Measurements from ENCODE around the gene CAMK2G. TPM values are rescaled to one million over a fixed set of nuclear protein-coding genes. Genes with fewer than 3 reads are reported as not detected.

The CAMK2G gene
- total RNA-seq, 1 experiment from 2014 or later: 41.4 TPM

DNA sequence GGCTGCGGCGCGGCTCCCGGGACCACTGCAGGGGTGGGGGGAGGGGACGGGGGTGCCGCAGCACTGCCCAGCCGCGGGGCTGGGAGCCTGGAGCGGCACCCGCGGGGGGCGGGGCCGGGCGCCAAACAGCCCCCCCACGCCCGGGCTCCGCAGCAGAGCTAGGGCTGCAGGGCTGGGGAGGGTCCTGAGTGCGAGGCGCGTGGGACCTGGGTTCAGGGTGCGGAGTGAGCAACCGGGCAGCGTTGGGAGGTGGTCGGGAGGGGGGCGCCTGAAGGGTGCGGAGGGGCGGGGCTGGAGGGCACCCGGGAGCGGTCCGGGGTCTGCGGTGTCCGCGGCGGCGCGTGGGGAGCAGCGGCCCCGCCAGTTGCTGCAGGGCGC lies 528 bp downstream of the CAMK2G start:
- Histone ChIP-seq H3K9me3 (ENCODE audit: control insufficient read depth, insufficient read depth, low read depth, low read length) (no peaks in the 10 kb centered on the region), H3K36me3 (ENCODE audit: control insufficient read depth, insufficient read depth, low read length) (peaks cover 2% of the 10 kb centered on the region; the same call in 1 of the 2 replicates), H3K27ac (ENCODE audit: low read length) (no peak overlapping the region), H3K4me3 (ENCODE audit: low read depth in 2 of 2, low read length in 2 of 2) (peak overlapping the region; percentile 47 to 56), H3K27me3 (ENCODE audit: control insufficient read depth, insufficient read depth, low read length) (no peaks in the 10 kb centered on the region), H3K4me1 (ENCODE audit: control insufficient read depth, insufficient read depth, low read length) (peaks cover 27% of the 10 kb centered on the region)
- ATAC-seq (peak; percentile 3), DNase-seq (ENCODE audit: low read depth, low spot score) (no peak)
- TF ChIP-seq, protein P1, sequence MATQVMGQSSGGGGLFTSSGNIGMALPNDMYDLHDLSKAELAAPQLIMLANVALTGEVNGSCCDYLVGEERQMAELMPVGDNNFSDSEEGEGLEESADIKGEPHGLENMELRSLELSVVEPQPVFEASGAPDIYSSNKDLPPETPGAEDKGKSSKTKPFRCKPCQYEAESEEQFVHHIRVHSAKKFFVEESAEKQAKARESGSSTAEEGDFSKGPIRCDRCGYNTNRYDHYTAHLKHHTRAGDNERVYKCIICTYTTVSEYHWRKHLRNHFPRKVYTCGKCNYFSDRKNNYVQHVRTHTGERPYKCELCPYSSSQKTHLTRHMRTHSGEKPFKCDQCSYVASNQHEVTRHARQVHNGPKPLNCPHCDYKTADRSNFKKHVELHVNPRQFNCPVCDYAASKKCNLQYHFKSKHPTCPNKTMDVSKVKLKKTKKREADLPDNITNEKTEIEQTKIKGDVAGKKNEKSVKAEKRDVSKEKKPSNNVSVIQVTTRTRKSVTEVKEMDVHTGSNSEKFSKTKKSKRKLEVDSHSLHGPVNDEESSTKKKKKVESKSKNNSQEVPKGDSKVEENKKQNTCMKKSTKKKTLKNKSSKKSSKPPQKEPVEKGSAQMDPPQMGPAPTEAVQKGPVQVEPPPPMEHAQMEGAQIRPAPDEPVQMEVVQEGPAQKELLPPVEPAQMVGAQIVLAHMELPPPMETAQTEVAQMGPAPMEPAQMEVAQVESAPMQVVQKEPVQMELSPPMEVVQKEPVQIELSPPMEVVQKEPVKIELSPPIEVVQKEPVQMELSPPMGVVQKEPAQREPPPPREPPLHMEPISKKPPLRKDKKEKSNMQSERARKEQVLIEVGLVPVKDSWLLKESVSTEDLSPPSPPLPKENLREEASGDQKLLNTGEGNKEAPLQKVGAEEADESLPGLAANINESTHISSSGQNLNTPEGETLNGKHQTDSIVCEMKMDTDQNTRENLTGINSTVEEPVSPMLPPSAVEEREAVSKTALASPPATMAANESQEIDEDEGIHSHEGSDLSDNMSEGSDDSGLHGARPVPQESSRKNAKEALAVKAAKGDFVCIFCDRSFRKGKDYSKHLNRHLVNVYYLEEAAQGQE (IDR thresholded peaks at IDR 0.05; ENCODE audit: insufficient read depth in 1 of 2, low read depth in 2 of 2, low read length in 1 of 2): no peak
- TF ChIP-seq POLR2AphosphoS5 (IDR thresholded peaks at IDR 0.05; ENCODE audit: low read depth, low read length) (no peak), SIN3A (IDR thresholded peaks at IDR 0.05; ENCODE audit: borderline replicate concordance, insufficient read depth, low read depth, low read length) (no peak), CTCF (IDR thresholded peaks at IDR 0.05) (no peak), TCF7L2 (IDR thresholded peaks at IDR 0.05; ENCODE audit: low read depth, low read length) (no peak)
- intact Hi-C loops (cut with micrococcal nuclease; ENCODE audit: unreplicated experiment): no loop called here
- BruUV-seq (replicated peaks): no TSS peak
- POLR2A ChIA-PET: no interaction called here
- in situ Hi-C loops (cut with HindIII; ENCODE audit: low pct_unique_long_range_greater_than_20kb, low sequenced_read_pairs): no loop called here
- CTCF ChIA-PET: interaction anchor here (0.5 to 0.7 kb wide), 4 partner anchors 27 to 295 kb away, joined by 4 to 12 read pairs (median 4); no protein-coding TSS in a partner anchor

DNA sequence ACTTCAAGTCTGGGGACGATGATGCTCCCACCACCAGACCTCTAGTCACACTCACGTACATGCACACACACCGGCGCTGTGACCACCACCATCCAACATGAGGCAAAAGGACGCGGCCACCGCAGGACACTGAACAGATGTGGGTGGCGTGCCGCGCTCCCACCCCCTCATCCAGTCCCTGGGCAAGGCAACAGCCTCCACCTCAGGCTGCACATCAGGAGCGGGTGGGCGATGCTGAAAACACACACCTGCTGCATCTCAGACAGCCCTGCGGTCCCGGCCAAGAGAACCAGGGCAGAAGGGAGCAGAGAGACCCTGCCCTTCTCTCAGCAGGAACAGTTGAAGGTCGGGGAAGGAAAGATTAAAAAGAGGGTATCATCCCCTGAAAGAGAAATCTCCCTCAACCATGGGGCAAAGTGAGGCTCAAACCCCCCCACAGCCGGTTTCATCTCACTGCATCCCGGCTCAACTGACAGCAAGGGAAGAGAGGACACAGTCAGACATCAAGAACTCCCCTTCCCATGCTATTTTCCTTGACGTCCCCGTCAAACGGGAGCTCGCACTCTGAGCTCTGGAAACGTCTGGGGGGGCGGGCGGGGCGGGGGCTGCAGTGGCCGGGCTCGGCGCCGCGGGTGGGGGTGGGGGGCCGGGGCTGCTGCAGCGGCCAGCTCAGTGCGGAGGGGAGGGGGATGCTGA lies 1.1 kb downstream of the CAMK2G start:
- Histone ChIP-seq H3K27ac (ENCODE audit: low read length) (peak overlapping the region; percentile 35; the same call in 1 of the 2 replicates), H3K36me3 (ENCODE audit: control insufficient read depth, insufficient read depth, low read length) (peaks cover 2% of the 10 kb centered on the region; the same call in 1 of the 2 replicates), H3K4me3 (ENCODE audit: low read depth in 2 of 2, low read length in 2 of 2) (peak overlapping the region; percentile 48 to 56), H3K27me3 (ENCODE audit: control insufficient read depth, insufficient read depth, low read length) (no peaks in the 10 kb centered on the region), H3K9me3 (ENCODE audit: control insufficient read depth, insufficient read depth, low read depth, low read length) (no peaks in the 10 kb centered on the region), H3K4me1 (ENCODE audit: control insufficient read depth, insufficient read depth, low read length) (peaks cover 27% of the 10 kb centered on the region)
- no TSS peak for BruUV-seq (replicated peaks)
- ChIA-PET CTCF (interaction anchor here (0.5 to 0.7 kb wide), 3 partner anchors 26 to 270 kb away, joined by 4 to 12 read pairs (median 5); no protein-coding TSS in a partner anchor), POLR2A (no interaction called here)
- ATAC-seq (no peak), DNase-seq (ENCODE audit: low read depth, low spot score) (no peak)
- no peak; the same call in 1 of the 2 replicates for TF ChIP-seq SIN3A (IDR thresholded peaks at IDR 0.05; ENCODE audit: borderline replicate concordance, insufficient read depth, low read depth, low read length)
- TF ChIP-seq, protein P1 (IDR thresholded peaks at IDR 0.05; ENCODE audit: insufficient read depth in 1 of 2, low read depth in 2 of 2, low read length in 1 of 2): no peak
- TF ChIP-seq CTCF (IDR thresholded peaks at IDR 0.05): no peak
- intact Hi-C loops (cut with micrococcal nuclease; ENCODE audit: unreplicated experiment) (no loop called here), in situ Hi-C loops (cut with HindIII; ENCODE audit: low pct_unique_long_range_greater_than_20kb, low sequenced_read_pairs) (no loop called here)

Data from Panc1 (cell line).